ENCODE results near the gene HS3ST1.
"Not testable (repeated sequence)": the region's sequence is repeated elsewhere in the genome, so short reads cannot be mapped to it uniquely, and the experiment has no call there.

Gene HS3ST1

GRCh38 chr4:11397819-11398610 lies 30.7 kb downstream of the HS3ST1 start:
- no peak for DNase-seq

- DNase-seq, result no peak
Measured at GRCh38 chr4:11397146-11397545, 31.5 kb downstream of the HS3ST1 start.

- DNase-seq, result no peak
Measured at GRCh38 chr4:11393551-11393950, 35.1 kb downstream of the HS3ST1 start.

- DNase-seq, result not testable (repeated sequence)
Measured at GRCh38 chr4:11384072-11384471, 44.6 kb downstream of the HS3ST1 start.

- no peak for DNase-seq
Measured at GRCh38 chr4:11376571-11376970, 52.1 kb downstream of the HS3ST1 start.

GRCh38 chr4:11376146-11376545 lies 52.5 kb downstream of the HS3ST1 start:
- no peak for DNase-seq

- DNase-seq, result no peak
Measured at GRCh38 chr4:11368701-11369115, 60.0 kb downstream of the HS3ST1 start.

- no peak for DNase-seq
Measured at GRCh38 chr4:11367371-11367770, 61.3 kb downstream of the HS3ST1 start.

- DNase-seq, result no peak
Measured at GRCh38 chr4:11366859-11367258, 61.8 kb downstream of the HS3ST1 start.

- no peak for DNase-seq
Measured at GRCh38 chr4:11365039-11365438, 63.7 kb downstream of the HS3ST1 start.

GRCh38 chr4:11359591-11359990 lies 69.1 kb downstream of the HS3ST1 start:
- no peak for DNase-seq

- DNase-seq, result no peak
Measured at GRCh38 chr4:11355226-11355625, 73.5 kb downstream of the HS3ST1 start.

GRCh38 chr4:11354531-11354930 lies 74.2 kb downstream of the HS3ST1 start:
- no peak for DNase-seq

- no peak for DNase-seq
Measured at GRCh38 chr4:11348449-11349088, 80.1 kb downstream of the HS3ST1 start.

- no peak for DNase-seq
Measured at GRCh38 chr4:11344916-11345315, 83.8 kb downstream of the HS3ST1 start.

GRCh38 chr4:11343536-11343935 lies 85.2 kb downstream of the HS3ST1 start:
- no peak for DNase-seq

Measured in CD4-positive, alpha-beta T cell treated with Interleukin-4 for 4 hours (primary cell).